Naive thymus-derived CD4-positive, alpha-beta T cell (primary cell): ENCODE data around the gene GRAMD1A. TPM values are rescaled to one million over a fixed set of nuclear protein-coding genes. Genes with fewer than 3 reads are reported as not detected.
A peak's percentile ranks its signal among the peaks of the same experiment; 100 is the strongest.
"Not testable (repeated sequence)": the region's sequence is repeated elsewhere in the genome, so short reads cannot be mapped to it uniquely, and the experiment has no call there.

Experiments used
- ATAC-seq: fragments of 150-1000 bp; cut with Tn5 transposase; 2 replicates; pipeline ENCODE4 v1.10.0; 2021; ENCODE audit warnings: mild to moderate bottlenecking, moderate library complexity
- CTCF ChIA-PET: fragments of 350-600 bp; sonication (Branson Sonifier 250); formaldehyde crosslinking; loops from one replicate; lab custom pipeline; 2021; ENCODE audit warnings: antibody characterized with exemption; lab: Charles Lee
- POLR2A ChIA-PET: fragments of 350-600 bp; sonication (Branson Sonifier 250); formaldehyde crosslinking; loops from one replicate; lab custom pipeline; 2021; ENCODE audit warnings: antibody characterized with exemption, inconsistent platforms; lab: Charles Lee
- DNase-seq, 9 donors: peaks; one replicate each; pipeline versions ENCODE4 v3.0.0 to v3.0.0-alpha.2; 2020 to 2022; ENCODE audit warnings: mixed read lengths in 1 of 9
- H3K27ac ChIP-seq: one replicate; pipeline ENCODE4 v1.7.0; 2013; ENCODE audit warnings: mild to moderate bottlenecking, low read depth, low read length, moderate library complexity
- H3K27me3 ChIP-seq, 2 donors: one replicate each; pipeline ENCODE4 v1.7.0; 2013; ENCODE audit warnings: low read length in 2 of 2, mild to moderate bottlenecking in 2 of 2, moderate library complexity in 2 of 2; ENCODE audit not compliant: control insufficient read depth in 2 of 2, insufficient read depth in 2 of 2
- H3K36me3 ChIP-seq, 3 experiments: 1 replicate in 2 of 3; 2 replicates in 1 of 3; pipeline ENCODE4 v1.7.0; 2013; ENCODE audit warnings: low read length in 3 of 3, mild to moderate bottlenecking in 3 of 3, moderate library complexity in 1 of 3; ENCODE audit not compliant: insufficient read depth in 3 of 3, control insufficient read depth in 2 of 3
- H3K4me1 ChIP-seq, 2 donors: one replicate each; pipeline ENCODE4 v1.7.0; 2013; ENCODE audit warnings: low read length in 2 of 2, mild to moderate bottlenecking in 2 of 2, moderate library complexity in 1 of 2; ENCODE audit not compliant: control insufficient read depth in 2 of 2, insufficient read depth in 2 of 2
- H3K4me3 ChIP-seq: 2 replicates; pipeline ENCODE4 v1.7.0; 2013; ENCODE audit warnings: mild to moderate bottlenecking, low read length
- H3K9me3 ChIP-seq, 3 experiments: 1 replicate in 2 of 3; 2 replicates in 1 of 3; pipeline ENCODE4 v1.7.0; 2013; ENCODE audit warnings: low read length in 3 of 3; ENCODE audit not compliant: control insufficient read depth in 2 of 3
- H3K27ac Mint-ChIP-seq, 9 donors: one replicate each; pipeline ENCODE4 v1.8.0; 2020 to 2022; ENCODE audit warnings: mixed read lengths in 9 of 9, mild to moderate bottlenecking in 8 of 9, moderate library complexity in 5 of 9, inconsistent platforms in 2 of 9
- H3K27me3 Mint-ChIP-seq, 5 donors: one replicate each; pipeline ENCODE4 v1.8.0; 2021 to 2022; ENCODE audit warnings: mixed read lengths in 5 of 5, mild to moderate bottlenecking in 1 of 5
- H3K36me3 Mint-ChIP-seq, 5 donors: one replicate each; pipeline ENCODE4 v1.8.0; 2020 to 2022; ENCODE audit warnings: mixed read lengths in 5 of 5, mild to moderate bottlenecking in 3 of 5, inconsistent platforms in 1 of 5
- H3K4me1 Mint-ChIP-seq, 7 donors: one replicate each; pipeline ENCODE4 v1.8.0; 2020 to 2022; ENCODE audit warnings: mixed read lengths in 7 of 7, mild to moderate bottlenecking in 3 of 7, inconsistent platforms in 1 of 7
- H3K4me3 Mint-ChIP-seq, 10 donors: one replicate each; pipeline ENCODE4 v1.8.0; 2020 to 2022; ENCODE audit warnings: mild to moderate bottlenecking in 10 of 10, mixed read lengths in 10 of 10, moderate library complexity in 6 of 10, inconsistent platforms in 2 of 10
- H3K9me3 Mint-ChIP-seq, 11 donors: one replicate each; pipeline ENCODE4 v1.8.0; 2020 to 2022; ENCODE audit warnings: mixed read lengths in 11 of 11, mild to moderate bottlenecking in 4 of 11, inconsistent platforms in 1 of 11, moderate library complexity in 1 of 11
- intact Hi-C, 2 donors: fragments of 100-400 bp; cut with micrococcal nuclease; formaldehyde crosslinking; loops; one replicate each; pipeline ENCODE4 v1.15.1; 2023
- polyA plus RNA-seq, 2 donors: library from polyadenylated mRNA; unstranded; fragments of 300-500 nt; fragmentation: Illumina TruSeq; gene quantifications; one replicate each; pipeline ENCODE4 v1.2.3, GENCODE V29; 2021
- total RNA-seq, 6 experiments: library from RNA in 5 of 6; stranded (reverse) in 5 of 6; gene quantifications; 1 replicate in 5 of 6; 2 replicates in 1 of 6; pipeline ENCODE4 v1.2.3 and lab custom pipeline; 2021 to 2026

The GRAMD1A gene
- total and polyA plus RNA-seq, 7 experiments from 2014 or later, result 33.6 to 286 (median 167) TPM

GRCh38 chr19:35000647-35001501, 751 bp downstream of the GRAMD1A start:
- H3K27me3 ChIP-seq, result no peaks in the 10 kb centered on the region
- peak overlapping the region; percentile 97 for H3K27ac ChIP-seq
- DNase-seq (peak in 8 of 9 donors; percentile 61 to 76 (median 70)), ATAC-seq (peak; percentile 46)
- Mint-ChIP-seq H3K27ac (peak overlapping the region; percentile 94 to 100 (median 97)), H3K36me3 (peaks cover 6 to 23% (median 12%) of the 10 kb centered on the region in 5 donors), H3K27me3 (no peaks in the 10 kb centered on the region), H3K4me1 (peaks cover 57 to 83% (median 70%) of the 10 kb centered on the region in 7 donors), H3K4me3 (peak overlapping the region; percentile 94 to 100 (median 98)), H3K9me3 (peaks cover 0 to 4% (median 0%) of the 10 kb centered on the region in 11 donors)
- intact Hi-C loops, result loop anchor here (1.0 to 10.0 kb wide), 4 partner anchors 13 to 266 kb away; partner anchors contain the start of genes HPN (in 1 of the 2) and ZNF181 (in 1 of the 2)
- peaks cover 0 to 28% (median 0%) of the 10 kb centered on the region in 3 experiments for H3K36me3 ChIP-seq
- H3K4me3 ChIP-seq, result peak overlapping the region; percentile 72
- no peaks in the 10 kb centered on the region for H3K9me3 ChIP-seq
- ChIA-PET POLR2A (interaction anchor here (0.7 to 10.7 kb wide), 15 partner anchors 11 to 267 kb away, joined by 3 to 237 read pairs (median 4); partner anchors contain the start of genes ZNF30 and ZNF792), CTCF (interaction anchor here (0.5 to 3.6 kb wide), 9 partner anchors 11 to 212 kb away, joined by 3 to 39 read pairs (median 3); no protein-coding TSS in a partner anchor)
- peaks cover 62 to 66% of the 10 kb centered on the region in 2 donors for H3K4me1 ChIP-seq

DNA sequence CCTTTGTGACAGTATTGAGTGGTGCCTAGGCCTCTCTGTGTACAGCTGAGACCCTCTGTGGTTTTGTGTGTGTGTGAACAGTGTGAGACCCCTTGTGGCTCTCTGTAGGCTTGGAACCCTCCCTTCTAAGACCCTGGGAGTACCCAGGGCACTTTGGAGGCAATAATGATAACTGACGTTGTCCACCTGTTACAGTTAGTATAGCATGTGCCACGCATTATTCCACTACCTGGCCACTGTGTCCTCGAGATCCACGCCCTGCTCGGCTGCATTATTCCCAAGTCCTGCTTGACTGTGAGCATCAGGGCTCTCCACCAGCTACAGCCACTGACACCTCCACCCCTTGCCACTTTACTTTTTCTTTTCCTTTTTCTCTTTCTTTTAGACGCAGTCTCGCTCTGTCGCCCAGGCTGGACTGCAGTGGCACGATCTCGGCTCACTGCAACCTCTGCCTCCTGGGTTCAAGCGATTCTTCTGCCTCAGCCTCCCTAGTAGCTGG, 2.0 kb downstream of the GRAMD1A start:
- Histone ChIP-seq H3K27me3 (no peaks in the 10 kb centered on the region), H3K27ac (peak overlapping the region; percentile 97), H3K4me3 (peak overlapping the region; percentile 72), H3K36me3 (peaks cover 0 to 36% (median 0%) of the 10 kb centered on the region in 3 experiments), H3K9me3 (no peaks in the 10 kb centered on the region), H3K4me1 (peaks cover 50 to 56% of the 10 kb centered on the region in 2 donors)
- Mint-ChIP-seq H3K4me3 (peak overlapping the region; percentile 94 to 100 (median 98)), H3K4me1 (peaks cover 57 to 82% (median 71%) of the 10 kb centered on the region in 7 donors), H3K27me3 (no peaks in the 10 kb centered on the region), H3K36me3 (peaks cover 6 to 27% (median 18%) of the 10 kb centered on the region in 5 donors), H3K27ac (peak overlapping the region; percentile 94 to 100 (median 97)), H3K9me3 (peaks cover 0 to 3% (median 0%) of the 10 kb centered on the region in 11 donors)
- intact Hi-C loops, result loop anchor here (2.0 to 10.0 kb wide), 3 partner anchors 29 to 267 kb away; partner anchors contain the start of genes HPN (in 1 of the 2) and ZNF181 (in 1 of the 2)
- ChIA-PET CTCF (interaction anchor here (1.0 to 3.6 kb wide), 5 partner anchors 10 to 29 kb away, joined by 3 to 39 read pairs (median 4); no protein-coding TSS in a partner anchor), POLR2A (interaction anchor here (0.9 to 10.7 kb wide), 7 partner anchors 11 to 39 kb away, joined by 3 to 237 read pairs (median 16); partner anchors contain the start of gene ZNF792)
- DNase-seq (no peak), ATAC-seq (no peak)

DNA sequence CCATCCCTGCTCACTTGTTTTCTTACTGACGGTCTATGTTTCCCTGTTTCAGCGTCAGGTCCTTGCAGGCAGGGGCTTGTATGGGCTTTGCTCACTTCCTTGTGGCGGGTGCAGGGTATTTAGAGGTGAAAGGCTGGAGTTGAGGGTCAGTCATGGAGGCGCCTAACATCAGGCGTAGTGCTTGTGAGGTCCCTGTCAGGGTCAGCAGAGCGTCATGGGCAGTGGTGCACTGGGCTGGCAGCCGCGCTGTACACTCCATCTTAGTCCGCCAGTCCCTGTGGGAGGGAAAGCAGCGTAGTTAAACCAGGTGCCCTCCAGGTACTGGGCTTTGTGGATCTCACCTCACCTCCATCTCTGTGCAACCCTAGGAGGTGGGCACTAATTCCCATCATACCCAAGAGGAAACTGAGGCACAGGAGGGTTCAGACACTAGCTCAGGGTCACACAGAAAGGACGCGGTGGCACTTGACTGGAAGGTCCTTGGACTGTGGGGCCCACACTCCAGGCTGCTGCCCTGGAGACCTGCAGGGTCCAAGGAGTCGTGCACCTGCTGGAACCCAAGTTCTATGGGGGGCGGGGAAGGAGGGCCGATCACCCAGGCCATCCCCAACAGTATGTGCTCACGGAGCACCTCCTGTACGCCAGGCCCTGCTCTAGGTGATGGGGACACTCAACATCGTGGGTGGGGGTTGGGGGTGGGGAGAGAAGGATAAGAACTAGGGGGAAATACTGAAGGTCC, 4.6 kb downstream of the GRAMD1A start:
- peaks cover 0 to 3% (median 0%) of the 10 kb centered on the region in 11 donors for H3K9me3 Mint-ChIP-seq
- peaks cover 42 to 67% (median 59%) of the 10 kb centered on the region in 7 donors for H3K4me1 Mint-ChIP-seq
- Histone ChIP-seq H3K4me1 (peaks cover 27 to 32% of the 10 kb centered on the region in 2 donors), H3K9me3 (no peaks in the 10 kb centered on the region), H3K4me3 (no peak overlapping the region), H3K27ac (peak overlapping the region; percentile 54), H3K27me3 (no peaks in the 10 kb centered on the region), H3K36me3 (peaks cover 0 to 47% (median 2%) of the 10 kb centered on the region in 3 experiments)
- no peaks in the 10 kb centered on the region for H3K27me3 Mint-ChIP-seq
- intact Hi-C loops, result loop anchor here (5.0 to 10.0 kb wide), 2 partner anchors 38 to 270 kb away; partner anchors contain the start of genes HPN (in 1 of the 2) and ZNF181 (in 1 of the 2)
- peak overlapping the region; percentile 48 to 100 (median 97) for H3K27ac Mint-ChIP-seq
- CTCF ChIA-PET, result interaction anchor here (1.0 kb wide), 1 partner anchor 32 kb away, joined by 5 read pairs; no protein-coding TSS in a partner anchor
- peak overlapping the region in 9 of 10 donors; percentile 5 to 100 (median 64) for H3K4me3 Mint-ChIP-seq
- peaks cover 6 to 29% (median 21%) of the 10 kb centered on the region in 5 donors for H3K36me3 Mint-ChIP-seq
- DNase-seq (no peak), ATAC-seq (no peak)
- POLR2A ChIA-PET, result interaction anchor here (0.6 to 10.7 kb wide), 3 partner anchors 9 to 31 kb away, joined by 3 to 237 read pairs (median 3); no protein-coding TSS in a partner anchor

DNA sequence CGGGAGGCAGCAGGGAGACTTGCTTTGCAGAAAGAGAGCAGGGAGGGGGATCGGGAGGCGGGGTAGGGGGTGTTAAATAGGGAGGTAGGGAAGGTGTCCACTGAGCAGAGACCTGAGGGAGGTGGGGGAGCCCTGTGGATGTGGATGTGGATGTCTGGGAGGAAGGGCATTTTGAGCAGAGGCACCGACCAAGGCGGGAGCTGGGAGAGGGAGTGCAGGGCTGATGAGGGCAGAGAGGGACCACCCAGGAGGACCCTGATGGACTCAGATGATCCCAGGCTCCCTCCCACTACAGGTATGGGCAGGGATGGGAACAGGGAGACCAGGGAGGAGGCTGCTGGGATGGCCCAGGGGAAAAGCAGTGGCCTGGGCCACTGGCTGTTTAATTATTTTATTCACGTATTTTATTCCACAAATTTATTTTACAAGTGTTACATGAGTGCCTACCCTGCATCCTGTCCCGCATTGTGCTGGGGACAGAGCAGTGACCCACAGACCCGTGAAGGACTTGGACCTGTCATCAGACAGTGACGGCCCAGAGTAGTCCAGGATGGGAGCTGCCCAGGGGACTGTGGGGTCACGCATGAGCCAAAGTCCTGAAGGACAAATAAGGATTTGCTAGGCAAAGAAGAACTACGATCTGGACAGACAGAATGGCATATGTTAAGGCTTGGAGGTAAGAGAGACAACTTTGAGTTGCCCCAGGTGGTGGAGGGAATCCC, 5.3 kb downstream of the GRAMD1A start:
- POLR2A ChIA-PET, result interaction anchor here (0.6 to 3.3 kb wide), 9 partner anchors 9 to 38 kb away, joined by 3 to 16 read pairs (median 3); no protein-coding TSS in a partner anchor

DNA sequence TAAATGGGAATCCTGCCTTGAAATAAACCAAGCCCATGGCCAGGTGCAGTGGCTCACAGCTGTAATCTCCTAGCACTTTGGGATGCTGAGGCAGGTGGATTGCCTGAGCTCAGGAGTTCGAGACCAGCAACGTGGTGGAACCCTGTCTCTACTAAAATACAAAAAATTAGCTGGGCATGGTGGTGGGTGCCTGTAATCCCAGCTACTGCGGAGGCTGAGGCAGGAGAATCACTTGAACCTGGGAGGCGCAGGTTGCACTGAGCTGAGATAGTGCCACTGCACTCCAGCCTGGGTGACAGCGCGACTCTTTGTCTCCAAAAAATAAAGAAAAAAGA, 5.9 kb downstream of the GRAMD1A start:
- not testable (repeated sequence) for H3K27ac ChIP-seq, ATAC-seq, DNase-seq, H3K9me3 ChIP-seq, H3K27me3 ChIP-seq, H3K4me3 ChIP-seq, H3K27me3 Mint-ChIP-seq, H3K4me3 Mint-ChIP-seq, H3K9me3 Mint-ChIP-seq
- peaks cover 42 to 75% (median 64%) of the 10 kb centered on the region in 7 donors for H3K4me1 Mint-ChIP-seq
- H3K36me3 Mint-ChIP-seq, result peaks cover 9 to 36% (median 23%) of the 10 kb centered on the region in 5 donors
- intact Hi-C loops, result loop anchor here in 1 of 2 donors (10.0 kb wide), 1 partner anchor 271 kb away; the partner anchor contains the start of gene ZNF181
- peaks cover 0 to 57% (median 12%) of the 10 kb centered on the region in 3 experiments for H3K36me3 ChIP-seq
- peaks cover 34 to 37% of the 10 kb centered on the region in 2 donors for H3K4me1 ChIP-seq
- ChIA-PET POLR2A (interaction anchor here (0.8 to 3.3 kb wide), 9 partner anchors 8 to 39 kb away, joined by 3 to 16 read pairs (median 3); no protein-coding TSS in a partner anchor), CTCF (interaction anchor here (1.0 to 1.4 kb wide), 3 partner anchors 33 to 167 kb away, joined by 3 to 8 read pairs (median 4); no protein-coding TSS in a partner anchor)
- H3K27ac Mint-ChIP-seq, result peak overlapping the region in 8 of 9 donors; percentile 29 to 90 (median 68)

More for the DNA sequence above, 5.3 kb downstream of the GRAMD1A start:
- Mint-ChIP-seq H3K4me1 (peaks cover 42 to 72% (median 62%) of the 10 kb centered on the region in 7 donors), H3K4me3 (peak overlapping the region in 1 of 10 donors; percentile 36), H3K9me3 (peaks cover 0 to 3% (median 0%) of the 10 kb centered on the region in 11 donors), H3K27me3 (no peaks in the 10 kb centered on the region), H3K36me3 (peaks cover 9 to 32% (median 23%) of the 10 kb centered on the region in 5 donors), H3K27ac (peak overlapping the region in 8 of 9 donors; percentile 36 to 89 (median 64))
- DNase-seq (no peak), ATAC-seq (no peak)
- peaks cover 0 to 55% (median 10%) of the 10 kb centered on the region in 3 experiments for H3K36me3 ChIP-seq
- H3K27me3 ChIP-seq, result no peaks in the 10 kb centered on the region
- H3K4me1 ChIP-seq, result peaks cover 28 to 32% of the 10 kb centered on the region in 2 donors
- CTCF ChIA-PET, result interaction anchor here (1.2 to 1.4 kb wide), 2 partner anchors 32 to 39 kb away, joined by 3 to 8 read pairs; no protein-coding TSS in a partner anchor
- H3K4me3 ChIP-seq, result no peak overlapping the region
- H3K27ac ChIP-seq, result no peak overlapping the region
- intact Hi-C loops, result loop anchor here in 1 of 2 donors (10.0 kb wide), 1 partner anchor 271 kb away; the partner anchor contains the start of gene ZNF181
- no peaks in the 10 kb centered on the region for H3K9me3 ChIP-seq
